SU-DHL-6 (cell line): ENCODE measurements around the gene OSBP2.
A peak's percentile ranks its signal among the peaks of the same experiment; 100 is the strongest.

Source experiments
- H2AFZ ChIP-seq: fragments of 200-600 bp; sonication (generic); 2 replicates; pipeline ENCODE4 v1.6.1; 2014; ENCODE audit warnings: low read depth, mild to moderate bottlenecking, moderate library complexity, mixed read lengths, antibody characterized with exemption, low read length; ENCODE audit not compliant: severe bottlenecking
- H3F3A ChIP-seq: fragments of 200-600 bp; shearing (Covaris generic); 2 replicates; pipeline ENCODE4 v1.6.0; 2016; ENCODE audit warnings: antibody characterized with exemption, mild to moderate bottlenecking; ENCODE audit not compliant: insufficient read depth
- H3K27ac ChIP-seq: fragments of 200-600 bp; sonication (generic); 2 replicates; pipeline ENCODE4 v1.5.1; 2016; ENCODE audit warnings: low read depth, mild to moderate bottlenecking, low read length, moderate library complexity, mixed read lengths
- H3K27me3 ChIP-seq: fragments of 200-600 bp; sonication (generic), shearing (Covaris generic); 2 replicates; pipeline ENCODE4 v1.6.0; 2014; ENCODE audit warnings: mild to moderate bottlenecking, low read length
- H3K36me3 ChIP-seq: fragments of 200-600 bp; sonication (generic); 2 replicates; pipeline ENCODE4 v1.6.1; 2014; ENCODE audit warnings: mild to moderate bottlenecking, low read length, mixed read lengths
- H3K4me2 ChIP-seq: fragments of 300-600, 200-600 bp; shearing (Covaris generic), sonication (generic); 2 replicates; pipeline ENCODE4 v1.6.0; 2014; ENCODE audit warnings: low read length, low read depth, mild to moderate bottlenecking; ENCODE audit not compliant: poor library complexity, severe bottlenecking
- H3K4me3 ChIP-seq: fragments of 200-600 bp; sonication (generic); 2 replicates; pipeline ENCODE4 v1.5.1; 2014; ENCODE audit warnings: antibody characterized with exemption, low read length, mild to moderate bottlenecking, mixed read lengths; ENCODE audit not compliant: insufficient read depth, poor library complexity, severe bottlenecking
- H3K79me2 ChIP-seq: fragments of 200-600 bp; sonication (generic); 2 replicates; pipeline ENCODE4 v1.6.1; 2014; ENCODE audit warnings: mild to moderate bottlenecking, low read length, moderate library complexity; ENCODE audit not compliant: insufficient read depth
- H3K9ac ChIP-seq: fragments of 200-600 bp; sonication (generic); 2 replicates; pipeline ENCODE4 v1.7.0; 2014; ENCODE audit warnings: mild to moderate bottlenecking, low read length
- H3K9me2 ChIP-seq: fragments of 200-600 bp; sonication (generic); replicated peaks from 2 replicates; pipeline ENCODE4 v1.6.1; 2014; ENCODE audit warnings: low read length; ENCODE audit not compliant: insufficient read depth
- H3K9me3 ChIP-seq: fragments of 200-600 bp; sonication (generic); 2 replicates; pipeline ENCODE4 v1.6.1; 2014; ENCODE audit warnings: low read length, mixed read lengths; ENCODE audit not compliant: insufficient read depth
- H4K20me1 ChIP-seq: fragments of 200-600 bp; sonication (generic); 2 replicates; pipeline ENCODE4 v1.6.1; 2014; ENCODE audit warnings: low read depth, mild to moderate bottlenecking, antibody characterized with exemption, low read length, moderate library complexity, mixed read lengths
- CTCF ChIP-seq: fragments of 200-600 bp; sonication (generic); IDR thresholded peaks from one replicate; pipeline ENCODE4 v1.5.1; 2017; ENCODE audit warnings: antibody characterized with exemption, mild to moderate bottlenecking, low read length, moderate library complexity; ENCODE audit not compliant: insufficient read depth, poor library complexity, severe bottlenecking
- EZH2phosphoT487 ChIP-seq: fragments of 200-600 bp; sonication (generic), shearing (Covaris generic); conservative IDR thresholded peaks from 2 replicates; pipeline ENCODE4 v1.6.1; 2018; ENCODE audit warnings: mild to moderate bottlenecking, antibody characterized with exemption, low read length, moderate library complexity, mixed read lengths

OSBP2 gene

GRCh38 chr22:30919973-30920372 is 225.3 kb downstream of the OSBP2 start:
- no peak overlapping the region for H3K4me3 ChIP-seq
- H4K20me1 ChIP-seq: no peaks in the 10 kb centered on the region
- no peak overlapping the region for H3K27ac ChIP-seq
- peaks cover 4% of the 10 kb centered on the region; the same call in 1 of the 2 replicates for H3K9me3 ChIP-seq
- H3F3A ChIP-seq: no peaks in the 10 kb centered on the region
- no peaks in the 10 kb centered on the region for H3K9me2 ChIP-seq
- no peak overlapping the region for H2AFZ ChIP-seq
- no peaks in the 10 kb centered on the region for H3K79me2 ChIP-seq
- no peak overlapping the region for H3K9ac ChIP-seq
- H3K27me3 ChIP-seq: no peaks in the 10 kb centered on the region
- no peaks in the 10 kb centered on the region for H3K36me3 ChIP-seq
- no peak for TF ChIP-seq CTCF
- TF ChIP-seq EZH2phosphoT487: no peak
- H3K4me2 ChIP-seq: no peak overlapping the region

GRCh38 chr22:30920407-30920806 is 225.7 kb downstream of the OSBP2 start:
- Histone ChIP-seq H3K4me2 (no peak overlapping the region), H3K36me3 (no peaks in the 10 kb centered on the region)

GRCh38 chr22:30921108-30921507 is 226.4 kb downstream of the OSBP2 start:
- Histone ChIP-seq H3K79me2 (no peaks in the 10 kb centered on the region), H3K4me3 (no peak overlapping the region), H3K27me3 (no peaks in the 10 kb centered on the region), H2AFZ (no peak overlapping the region), H3K27ac (no peak overlapping the region), H3K9me2 (no peaks in the 10 kb centered on the region), H3K36me3 (no peaks in the 10 kb centered on the region), H3F3A (no peaks in the 10 kb centered on the region), H3K4me2 (no peak overlapping the region), H4K20me1 (no peaks in the 10 kb centered on the region), H3K9me3 (no peaks in the 10 kb centered on the region), H3K9ac (no peak overlapping the region)
- no peak for TF ChIP-seq EZH2phosphoT487
- no peak for TF ChIP-seq CTCF

More at GRCh38 chr22:30920407-30920806, 225.7 kb downstream of the OSBP2 start:
- Histone ChIP-seq H3K9ac (no peak overlapping the region), H4K20me1 (no peaks in the 10 kb centered on the region), H3K9me2 (no peaks in the 10 kb centered on the region), H3K27ac (no peak overlapping the region), H3K79me2 (no peaks in the 10 kb centered on the region), H3K4me3 (no peak overlapping the region), H3K27me3 (no peaks in the 10 kb centered on the region), H2AFZ (no peak overlapping the region), H3F3A (no peaks in the 10 kb centered on the region), H3K9me3 (peaks cover 4% of the 10 kb centered on the region; the same call in 1 of the 2 replicates)
- TF ChIP-seq CTCF: peak; percentile 97
- no peak for TF ChIP-seq EZH2phosphoT487
